GM19463 (cell line): Measurements from ENCODE around the gene RHBDL1.
A peak's percentile ranks its signal among the peaks of the same experiment; 100 is the strongest.
"Not testable (repeated sequence)": the region's sequence is repeated elsewhere in the genome, so short reads cannot be mapped to it uniquely, and the experiment has no call there.

Experiments used
- ATAC-seq: cut with Tn5 transposase; IDR thresholded peaks from one replicate; pipeline ENCODE4 v1.9.1; 2021; ENCODE audit warnings: mild to moderate bottlenecking, moderate library complexity; ENCODE audit not compliant: unreplicated experiment

Gene RHBDL1

GRCh38 chr16:684071-684794 is 8.8 kb downstream of the RHBDL1 start, which contains the start of gene JMJD8:
TSS of gene JMJD8 (minus strand) at chr16:684334. CDS start at chr16:684319, 15 bp downstream.
- peak; percentile 73 for ATAC-seq

DNA sequence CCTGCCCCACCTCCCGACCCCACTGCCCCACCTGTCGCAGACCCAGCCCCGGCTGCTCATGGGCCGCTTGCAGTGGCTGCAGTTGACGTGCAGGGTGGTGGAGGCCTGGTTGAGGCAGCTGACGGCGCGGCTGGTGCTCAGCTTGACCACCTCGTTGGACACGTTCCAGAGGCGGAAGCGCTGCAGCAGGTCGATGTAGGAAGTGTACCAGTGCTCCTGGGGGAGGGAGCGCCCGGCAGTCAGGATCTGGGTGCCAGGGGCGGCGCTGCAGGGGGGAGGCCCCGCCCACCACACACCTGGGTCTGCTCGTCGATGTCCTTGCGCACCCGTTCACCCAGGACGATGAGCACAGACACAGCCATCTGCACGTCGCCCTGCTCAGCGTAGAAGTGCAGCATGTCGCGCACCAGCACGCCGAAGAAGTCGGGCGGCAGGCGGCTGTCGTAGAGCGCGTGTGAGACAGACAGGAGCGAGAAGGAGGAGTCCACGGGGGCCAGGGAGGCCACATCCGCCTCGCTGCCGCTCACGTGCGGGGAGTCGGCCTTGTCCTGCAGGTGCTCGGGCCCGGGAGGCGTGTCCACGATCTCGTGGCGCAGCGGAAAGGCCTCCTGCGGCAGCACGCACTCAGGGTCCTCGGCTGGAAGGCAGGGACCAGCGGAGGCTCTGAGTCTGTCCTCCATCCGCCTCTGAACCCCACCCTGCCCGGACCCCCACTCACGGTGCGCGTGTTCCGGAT is 9.7 kb downstream of the RHBDL1 start:
- no peak for ATAC-seq

DNA sequence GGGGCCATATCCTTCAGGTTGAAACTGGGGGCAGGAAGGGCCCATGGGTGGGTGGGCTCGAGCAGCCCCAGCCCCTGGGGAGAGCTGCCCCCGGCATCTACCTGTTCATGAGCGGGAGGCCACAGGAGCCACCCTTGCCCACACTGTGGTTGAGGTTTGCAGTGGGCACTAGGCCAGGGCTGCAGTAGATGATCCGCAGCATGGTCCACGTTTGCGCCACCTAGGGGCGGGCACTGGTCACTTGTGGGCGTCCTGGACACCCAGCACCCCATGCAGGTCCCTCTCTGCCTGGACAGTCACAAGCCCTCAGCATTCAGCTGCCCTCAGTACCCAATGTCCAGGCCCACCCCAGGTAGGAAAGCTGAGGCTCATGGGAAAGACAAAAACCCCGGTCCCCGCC is 10.5 kb downstream of the RHBDL1 start:
- no peak for ATAC-seq

GRCh38 chr16:686459-687260 is 11.2 kb downstream of the RHBDL1 start:
- no peak for ATAC-seq

- ATAC-seq: no peak
Measured at GRCh38 chr16:687499-687898, 12.0 kb downstream of the RHBDL1 start.

GRCh38 chr16:689175-689897 is 13.9 kb downstream of the RHBDL1 start:
- ATAC-seq: no peak

- not testable (repeated sequence) for ATAC-seq
Measured at GRCh38 chr16:691242-691641, 15.8 kb downstream of the RHBDL1 start.

DNA sequence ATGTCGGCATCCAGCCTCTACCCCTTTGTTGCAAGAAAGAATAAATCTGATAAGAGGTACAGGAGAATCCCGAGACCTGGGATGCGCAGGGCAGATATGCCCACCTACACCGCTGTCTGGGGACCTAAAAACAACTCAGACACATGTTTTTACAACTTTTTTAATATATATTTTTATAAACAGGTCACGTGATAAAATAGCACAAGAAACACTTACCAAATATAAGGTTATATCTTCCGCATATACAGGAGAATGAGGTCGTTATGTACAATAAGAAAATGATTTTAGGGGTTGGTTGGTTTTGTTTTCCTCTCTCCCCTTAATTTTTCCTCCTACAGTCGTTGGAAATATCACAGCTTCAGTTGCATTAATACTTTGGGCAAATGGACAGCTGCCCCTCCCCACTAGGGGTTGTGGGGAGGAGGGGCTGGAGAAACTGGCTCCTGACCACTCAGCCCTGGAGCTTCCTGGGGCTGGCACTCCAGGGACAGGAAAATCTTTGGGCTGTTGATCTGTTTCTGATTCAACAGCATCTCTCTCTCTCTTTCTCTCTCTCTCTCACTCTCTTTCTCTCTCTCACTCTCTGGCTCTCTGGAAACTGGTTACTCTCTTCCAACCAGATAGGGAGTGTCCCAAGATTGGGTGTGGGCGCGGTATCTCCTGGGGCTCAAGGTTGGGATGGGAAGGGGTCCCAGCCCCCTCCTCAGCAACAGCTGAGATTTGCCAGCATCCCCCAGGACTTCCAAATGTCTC is 17.1 kb downstream of the RHBDL1 start:
- ATAC-seq: no peak

DNA sequence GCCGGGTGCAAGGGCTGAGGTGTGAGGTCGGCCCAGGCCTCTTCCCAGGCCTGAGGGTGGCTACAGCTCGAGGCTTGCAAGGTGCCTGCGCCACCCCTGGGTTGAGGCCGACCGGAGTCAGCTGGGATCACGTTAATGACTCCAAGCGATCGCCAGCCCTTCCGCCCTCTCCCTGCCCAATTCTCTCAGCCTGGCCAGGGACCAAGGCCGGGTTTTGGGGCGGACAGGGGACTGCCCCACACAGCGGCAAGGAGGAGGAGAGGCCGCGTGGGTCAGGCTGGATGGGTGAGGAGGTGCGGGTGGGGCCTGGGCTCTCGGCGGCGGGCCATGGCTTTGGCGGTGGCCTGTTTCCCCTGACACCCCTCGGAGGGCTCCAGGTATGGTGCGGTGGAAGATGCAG is 17.9 kb downstream of the RHBDL1 start:
- ATAC-seq: no peak

- no peak for ATAC-seq
Measured at GRCh38 chr16:693766-694165, 18.3 kb downstream of the RHBDL1 start.

GRCh38 chr16:694187-694862 is 18.9 kb downstream of the RHBDL1 start:
- no peak for ATAC-seq

- no peak for ATAC-seq
Measured at GRCh38 chr16:694863-695354, 19.4 kb downstream of the RHBDL1 start.

GRCh38 chr16:695355-696089 is 20.1 kb downstream of the RHBDL1 start:
- no peak for ATAC-seq

GRCh38 chr16:698911-699671 is 23.6 kb downstream of the RHBDL1 start:
- no peak for ATAC-seq

DNA sequence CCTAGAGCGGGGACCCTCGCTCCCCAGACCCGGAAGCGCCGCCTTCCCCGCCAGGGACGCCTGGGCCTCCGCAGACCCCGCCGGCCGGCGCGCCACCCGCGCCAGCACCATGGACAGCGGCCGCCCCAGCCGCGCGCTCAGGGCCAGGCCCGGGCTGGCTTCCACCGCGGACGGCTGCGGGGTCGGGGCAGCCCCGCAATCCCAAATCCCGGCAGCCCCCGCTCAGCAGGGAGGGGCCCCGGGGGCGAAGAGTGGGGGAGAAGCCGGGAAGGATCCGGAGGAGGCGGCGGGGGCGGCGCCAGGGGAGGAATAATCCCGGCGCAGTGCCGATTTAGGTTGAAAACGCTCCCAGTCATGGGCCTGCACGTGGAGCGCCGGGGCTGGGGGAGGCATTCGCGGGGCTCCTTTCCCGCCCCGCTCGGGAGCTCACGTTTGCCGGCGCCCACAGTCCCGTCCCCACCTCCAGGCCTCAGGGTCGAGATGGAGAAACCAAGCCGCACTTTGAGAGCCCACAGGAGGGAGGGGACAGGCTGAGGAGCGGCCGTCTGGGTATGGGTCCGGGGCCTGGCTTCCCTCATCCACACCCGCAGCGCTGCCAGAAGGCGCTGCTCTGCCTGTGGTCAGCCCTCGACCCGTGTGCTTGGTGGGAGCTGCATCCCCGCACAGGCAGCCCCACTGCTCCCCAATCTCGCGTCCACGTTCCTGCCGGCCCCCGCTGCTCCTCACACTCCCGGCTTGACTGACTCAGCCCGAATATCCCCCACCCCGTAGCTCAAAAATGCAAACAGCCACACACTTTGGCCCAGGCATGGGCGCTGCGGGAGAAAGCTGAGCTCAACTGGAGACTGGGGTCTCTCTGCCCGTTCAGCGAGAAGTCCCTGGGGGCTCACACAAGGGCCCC is 25.5 kb downstream of the RHBDL1 start:
- ATAC-seq: no peak

GRCh38 chr16:702341-702740 is 26.9 kb downstream of the RHBDL1 start:
- no peak for ATAC-seq

- no peak for ATAC-seq
Measured at GRCh38 chr16:703406-703805, 27.9 kb downstream of the RHBDL1 start.
